ENCODE results near the gene CSF1.
"Not testable (repeated sequence)": the region's sequence is repeated elsewhere in the genome, so short reads cannot be mapped to it uniquely, and the experiment has no call there.

CSF1 gene

DNA sequence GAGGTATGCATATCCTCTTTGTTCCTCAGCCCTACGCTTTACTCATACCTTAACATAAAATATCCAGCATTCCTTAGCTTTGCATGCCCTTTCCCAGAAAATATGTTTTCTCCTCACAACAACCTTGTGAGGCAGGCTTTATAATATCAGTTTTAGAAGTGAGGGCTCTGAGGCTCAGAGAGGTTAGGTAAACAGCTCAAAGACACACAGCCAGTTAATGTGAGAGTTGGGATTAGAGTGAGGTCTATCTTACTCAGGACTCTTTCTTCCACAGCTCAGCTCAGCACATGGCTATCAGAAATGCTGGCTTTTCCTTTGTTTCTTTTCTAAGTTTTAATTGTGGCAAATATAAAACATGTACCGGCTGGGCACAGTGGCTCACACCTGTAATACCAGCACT lies 27.9 kb downstream of the CSF1 start:
- DNase-seq (ENCODE audit: low read depth) = no peak

GRCh38 chr1:109942434-109942833 lies 31.8 kb downstream of the CSF1 start:
- no peak for DNase-seq (ENCODE audit: low read depth)

GRCh38 chr1:109944541-109944940 lies 33.9 kb downstream of the CSF1 start:
- no peak for DNase-seq (ENCODE audit: low read depth)

DNA sequence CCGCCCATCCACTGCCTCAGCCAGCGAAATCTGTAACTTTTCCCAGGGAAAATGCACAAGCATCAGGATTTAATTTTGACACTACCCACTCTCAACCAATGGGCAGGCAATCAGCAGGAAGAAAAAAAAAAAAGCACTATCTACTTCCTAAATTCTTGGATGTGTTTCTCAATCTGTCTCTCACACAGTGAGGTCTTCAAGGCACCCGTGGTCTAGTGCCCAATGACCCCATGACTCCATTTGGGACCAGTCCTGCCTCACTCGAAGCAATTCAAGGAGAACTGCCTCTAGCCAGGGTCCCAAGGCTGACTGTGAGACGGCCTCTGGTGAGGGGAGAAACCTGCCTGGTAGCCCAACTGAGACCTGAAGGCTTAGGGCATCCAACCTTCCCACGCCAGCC lies 35.9 kb downstream of the CSF1 start:
- DNase-seq (ENCODE audit: low read depth) = no peak

DNA sequence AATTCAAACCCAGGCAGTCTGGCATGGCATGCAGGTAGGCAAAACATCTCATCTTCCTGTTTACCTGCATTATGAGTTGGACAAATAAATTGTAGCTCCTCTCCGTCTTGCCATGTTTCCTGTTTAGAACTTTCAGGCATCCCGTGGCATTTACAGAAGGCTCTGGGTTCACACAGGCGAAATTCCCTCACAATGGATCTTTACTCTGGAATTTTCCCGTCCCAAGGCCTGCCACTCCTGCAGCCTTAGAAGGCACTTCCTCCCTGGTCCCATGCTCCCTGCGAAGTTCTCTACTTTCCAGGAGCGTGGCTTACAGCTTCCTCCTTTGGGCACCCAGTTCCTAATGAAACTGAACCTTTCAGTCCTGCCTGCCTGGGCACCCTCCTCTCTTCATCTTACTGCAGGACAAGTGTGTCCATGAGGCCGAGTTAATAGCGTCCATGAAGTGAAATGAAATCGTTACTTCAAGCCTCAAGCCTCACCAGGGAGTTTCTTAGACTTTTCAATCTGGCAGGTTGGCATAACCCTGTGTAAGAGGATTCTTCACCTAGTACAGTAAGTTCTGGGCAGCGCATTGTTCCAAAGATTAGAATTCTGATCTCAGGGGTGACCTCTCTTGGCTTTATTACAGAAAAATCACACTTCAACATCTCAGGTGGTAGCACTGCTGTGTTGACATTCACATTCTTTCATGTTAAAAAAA lies 37.1 kb downstream of the CSF1 start:
- DNase-seq (ENCODE audit: low read depth) = no peak

- DNase-seq (ENCODE audit: low read depth) = no peak
These were observed 37.6 kb downstream of the CSF1 start for GRCh38 chr1:109948285-109948630.

GRCh38 chr1:109950038-109950437 lies 39.4 kb downstream of the CSF1 start:
- no peak for DNase-seq (ENCODE audit: low read depth)

DNA sequence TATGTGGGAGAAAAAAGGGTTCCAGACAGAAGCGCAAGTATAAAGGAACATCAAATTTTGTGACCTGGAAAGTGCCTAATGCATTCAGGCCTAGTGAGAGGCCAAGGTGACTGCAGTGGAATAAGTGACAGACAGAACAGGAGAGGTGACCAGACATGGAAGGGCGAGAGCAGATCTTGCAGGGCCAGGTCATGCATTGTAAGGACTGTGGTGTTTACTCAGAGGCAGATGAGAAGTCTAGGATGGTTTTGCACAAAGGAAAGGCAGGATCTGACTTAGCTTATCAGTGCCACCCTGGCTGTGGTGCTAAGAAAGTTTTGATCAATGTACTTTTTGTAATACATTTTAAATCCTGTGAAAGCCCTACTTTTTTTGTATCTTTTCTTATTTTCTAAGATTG lies 39.9 kb downstream of the CSF1 start:
- DNase-seq (ENCODE audit: low read depth) = no peak

GRCh38 chr1:109951501-109951900 lies 40.9 kb downstream of the CSF1 start:
- DNase-seq (ENCODE audit: low read depth) = not testable (repeated sequence)

DNA sequence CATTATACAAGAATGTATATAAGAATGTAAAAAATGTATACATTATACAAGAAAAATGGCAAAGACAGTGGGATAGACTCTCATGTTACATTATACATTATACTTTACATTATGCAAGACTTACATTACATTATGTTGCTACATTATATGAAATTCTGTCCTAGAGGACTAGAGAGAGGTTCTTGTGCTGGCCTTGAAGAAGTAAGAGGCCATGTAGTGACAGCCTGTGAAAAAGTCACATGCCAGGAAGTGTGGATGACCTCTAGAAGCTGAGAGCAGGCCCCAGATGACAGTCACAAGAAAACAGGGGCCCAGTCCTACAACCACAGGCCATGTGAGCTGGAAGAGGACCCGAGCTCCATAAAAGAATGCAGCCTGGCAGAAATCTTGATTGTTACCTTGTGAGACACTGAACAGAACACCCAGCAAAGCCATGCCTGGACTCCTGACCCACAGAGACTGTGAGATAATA lies 43.4 kb downstream of the CSF1 start:
- DNase-seq (ENCODE audit: low read depth) = no peak

- no peak for DNase-seq (ENCODE audit: low read depth)
These were observed 49.0 kb downstream of the CSF1 start for GRCh38 chr1:109959632-109959973.

DNA sequence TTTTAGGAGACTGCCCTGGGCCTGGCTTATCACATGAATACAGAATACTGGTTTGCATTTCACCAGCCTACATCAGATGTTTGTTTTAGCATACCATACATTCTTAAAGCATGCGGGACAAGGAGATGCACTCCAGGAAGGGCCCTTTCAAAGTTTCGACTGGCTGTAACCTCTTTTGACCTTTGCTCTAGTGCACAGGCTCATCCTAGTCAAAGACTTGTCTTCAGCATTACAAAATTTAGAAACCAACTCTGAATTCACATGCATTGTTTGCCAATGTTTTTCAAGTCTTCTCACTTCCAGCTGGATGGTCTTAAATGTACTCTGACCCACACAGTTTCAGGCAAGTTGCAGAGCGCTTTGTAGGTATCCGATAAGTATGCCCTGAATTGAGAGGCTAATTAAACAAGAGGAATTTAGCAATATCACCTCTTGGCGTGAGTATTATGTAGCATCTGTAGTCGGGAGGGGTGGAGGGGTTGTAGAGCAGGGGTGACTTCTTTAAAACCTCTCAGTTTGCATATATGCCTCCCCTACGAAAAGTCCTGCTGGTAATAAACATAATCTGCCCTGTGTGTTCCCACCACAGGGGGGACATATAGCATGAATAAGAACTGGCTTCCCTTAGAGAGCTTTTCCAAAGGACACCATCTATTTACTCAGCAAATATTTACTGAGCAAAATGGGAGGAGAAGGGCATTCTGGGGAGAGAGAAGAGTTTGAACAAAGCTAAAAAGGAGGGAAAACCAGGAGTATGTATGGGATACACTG lies 49.5 kb downstream of the CSF1 start:
- DNase-seq (ENCODE audit: low read depth) = peak; percentile 87

- no peak for DNase-seq (ENCODE audit: low read depth)
These were observed 50.1 kb downstream of the CSF1 start for GRCh38 chr1:109960745-109961094.

DNA sequence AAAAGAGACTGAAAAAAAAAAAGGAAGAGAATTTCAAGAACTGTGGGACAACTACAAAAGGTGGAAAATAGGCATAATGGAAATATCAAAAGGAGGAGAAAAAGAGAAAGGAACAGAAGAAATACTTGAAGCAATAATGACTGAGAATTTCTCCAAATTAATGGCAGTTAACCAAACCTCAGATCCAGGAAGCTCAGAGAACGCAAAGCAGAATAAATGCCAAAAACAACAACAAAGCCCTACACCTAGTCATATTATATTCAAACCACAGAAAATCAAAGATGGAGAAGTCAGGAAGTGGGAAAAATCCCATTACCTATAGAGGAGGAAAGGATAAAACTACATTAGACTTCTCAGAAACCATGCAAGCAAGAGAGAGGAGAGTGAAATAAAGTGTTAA lies 53.2 kb downstream of the CSF1 start:
- no peak for DNase-seq (ENCODE audit: low read depth)

- DNase-seq (ENCODE audit: low read depth) = peak; percentile 61
These were observed 58.6 kb downstream of the CSF1 start for GRCh38 chr1:109969146-109969829.

- DNase-seq (ENCODE audit: low read depth) = no peak
These were observed 59.3 kb downstream of the CSF1 start for GRCh38 chr1:109969907-109970306.

DNA sequence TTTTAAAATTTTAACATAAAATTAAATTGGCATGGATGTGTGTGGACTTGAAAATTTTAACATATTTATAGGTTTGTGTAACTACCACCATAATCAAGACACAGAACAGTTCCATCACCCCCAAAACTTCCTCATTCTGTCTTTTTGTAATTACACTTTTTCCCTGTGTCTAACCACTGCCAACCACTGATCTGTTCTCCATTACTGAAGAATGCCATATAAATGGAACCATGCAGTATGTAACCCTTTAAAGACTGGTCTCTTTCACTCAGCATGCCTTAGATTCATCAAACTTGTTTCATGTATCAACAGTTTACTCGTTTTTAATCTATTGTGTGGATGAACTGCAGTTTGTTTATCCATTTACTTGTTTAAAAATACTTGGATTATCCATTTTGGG lies 60.9 kb downstream of the CSF1 start:
- no peak for DNase-seq (ENCODE audit: low read depth)

GRCh38 chr1:109974191-109974590 lies 63.5 kb downstream of the CSF1 start:
- DNase-seq (ENCODE audit: low read depth) = no peak

GRCh38 chr1:109975718-109976117 lies 65.1 kb downstream of the CSF1 start:
- peak; percentile 42 for DNase-seq (ENCODE audit: low read depth)

DNA sequence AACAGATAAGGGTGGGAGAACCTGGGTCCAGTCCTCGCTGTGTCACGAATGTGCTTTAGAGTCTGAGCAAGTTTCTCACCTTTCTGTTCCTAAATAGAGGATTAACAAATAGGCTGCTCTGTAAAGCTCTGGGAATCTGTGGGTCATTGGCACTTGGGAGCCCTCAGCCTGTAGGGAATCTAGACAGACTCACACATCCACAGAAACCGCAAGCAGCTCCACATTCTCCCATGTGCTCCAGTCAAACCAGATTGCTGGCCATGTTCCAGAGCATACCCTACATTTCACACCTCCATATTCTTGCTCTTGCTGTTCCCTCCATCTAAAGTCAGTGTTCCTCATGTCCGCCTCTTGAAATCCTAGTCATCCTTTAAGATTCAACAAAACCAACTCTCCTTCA lies 66.1 kb downstream of the CSF1 start:
- no peak for DNase-seq (ENCODE audit: low read depth)

- DNase-seq (ENCODE audit: low read depth) = no peak
These were observed 66.6 kb downstream of the CSF1 start for GRCh38 chr1:109977225-109977624.

GRCh38 chr1:109977657-109978378 lies 67.2 kb downstream of the CSF1 start:
- no peak for DNase-seq (ENCODE audit: low read depth)

Measured in fibroblast of the conjunctiva (primary cell).